GM12878 (cell line): Measurements from ENCODE around the gene WNT3A. TPM values are rescaled to one million over a fixed set of nuclear protein-coding genes. Genes with fewer than 3 reads are reported as not detected.

Experiments used
- ATAC-seq: fragments of 200-7000 bp; cut with Tn5 transposase; 3 replicates; pipeline ENCODE4 v1.9.1; 2020; ENCODE audit warnings: mild to moderate bottlenecking, moderate library complexity
- BruUV-seq: library from RNA; stranded (reverse); fragments of 400-500 nt; replicated peaks from 2 replicates; lab custom pipeline; 2021; lab: Mats Ljungman, UMichigan
- CTCF ChIA-PET: fragments of 300-600 bp; sonication (Branson Sonifier 250); formaldehyde crosslinking; extraction: SDS; loops from one replicate; lab custom pipeline; 2021; ENCODE audit warnings: inconsistent platforms; lab: Yijun Ruan, JAX
- POLR2A ChIA-PET: fragments of 350-600 bp; formaldehyde crosslinking; extraction: SDS; loops from one replicate; lab custom pipeline; 2021; ENCODE audit warnings: inconsistent platforms; lab: Charles Lee
- RAD21 ChIA-PET: fragments of 300-600 bp; sonication (Branson Sonifier 250); formaldehyde crosslinking; loops from one replicate; lab custom pipeline; 2023; ENCODE audit warnings: antibody characterized with exemption; ENCODE audit not compliant: unreplicated experiment; lab: Charles Lee
- SMC1A ChIA-PET: fragments of 300-600 bp; sonication (Branson Sonifier 250); formaldehyde crosslinking; loops from one replicate; lab custom pipeline; 2023; ENCODE audit not compliant: unreplicated experiment, uncharacterized antibody; lab: Charles Lee
- DNase-seq: peaks from one replicate; pipeline ENCODE4 v3.0.0-alpha.2; 2011; ENCODE audit warnings: low read depth, low spot score
- FAIRE-seq: peaks from 3 replicates; lab custom pipeline; 2011; peaks lifted over from hg19 to GRCh38; lab: Jason Lieb, UNC
- H2AFZ ChIP-seq: 2 replicates; pipeline ENCODE4 v1.6.0; 2011; ENCODE audit warnings: low read depth, low read length, control low read depth; ENCODE audit not compliant: control insufficient read depth
- H3K27ac ChIP-seq: 2 replicates; pipeline ENCODE4 v1.5.1; 2011; ENCODE audit warnings: control low read depth; ENCODE audit not compliant: control insufficient read depth, insufficient read depth
- H3K27me3 ChIP-seq, 2 experiments: replicated peaks in 1 of 2; 2 replicates each; pipeline versions ENCODE4 v1.6.0 to v1.6.1; 2011; ENCODE audit warnings: low read length in 1 of 2; ENCODE audit not compliant: control insufficient read depth in 2 of 2, insufficient read depth in 2 of 2
- H3K36me3 ChIP-seq, 2 experiments: 2 replicates each; pipeline ENCODE4 v1.5.1; 2011; ENCODE audit warnings: low read length in 1 of 2; ENCODE audit not compliant: control insufficient read depth in 2 of 2, insufficient read depth in 2 of 2
- H3K4me1 ChIP-seq: 2 replicates; pipeline ENCODE4 v1.6.1; 2011; ENCODE audit warnings: mild to moderate bottlenecking, low read length, moderate library complexity, mixed read lengths; ENCODE audit not compliant: control insufficient read depth, insufficient read depth
- H3K4me2 ChIP-seq: 2 replicates; pipeline ENCODE4 v1.6.0; 2011; ENCODE audit warnings: control low read depth; ENCODE audit not compliant: control insufficient read depth, insufficient read depth
- H3K4me3 ChIP-seq: fragments of 200-600 bp; sonication (generic); 2 replicates; pipeline ENCODE4 v1.5.1; 2016
- H3K79me2 ChIP-seq: 2 replicates; pipeline ENCODE4 v1.6.0; 2011; ENCODE audit warnings: low read length; ENCODE audit not compliant: control insufficient read depth, insufficient read depth
- H3K9ac ChIP-seq: 2 replicates; pipeline ENCODE4 v1.8.0; 2011; ENCODE audit warnings: low read length, control low read depth, mixed read lengths; ENCODE audit not compliant: control insufficient read depth, insufficient read depth
- H3K9me3 ChIP-seq: replicated peaks from 3 replicates; pipeline ENCODE4 v1.5.1; 2011; ENCODE audit warnings: mild to moderate bottlenecking, low read length; ENCODE audit not compliant: control insufficient read depth, insufficient read depth
- H4K20me1 ChIP-seq: 2 replicates; pipeline ENCODE4 v1.6.0; 2011; ENCODE audit not compliant: control insufficient read depth, insufficient read depth
- ASH2L ChIP-seq: fragments of 300-600, 200-600 bp; sonication (generic); IDR thresholded peaks from 2 replicates; pipeline ENCODE4 v1.6.1; 2017; ENCODE audit warnings: low read depth, mild to moderate bottlenecking, borderline replicate concordance
- BCL3 ChIP-seq: IDR thresholded peaks from 2 replicates; pipeline ENCODE4 v1.6.1; 2011; ENCODE audit warnings: borderline replicate concordance, low read depth, mild to moderate bottlenecking, moderate library complexity, low read length; ENCODE audit not compliant: insufficient read depth, poor library complexity, severe bottlenecking
- CBX3 ChIP-seq: fragments of 200-600 bp; sonication (generic); IDR thresholded peaks from 2 replicates; pipeline ENCODE4 v1.6.1; 2016; ENCODE audit warnings: low read depth, borderline replicate concordance
- IKZF1 ChIP-seq: fragments of 450-650 bp; conservative IDR thresholded peaks from 2 replicates; pipeline ENCODE4 v1.6.1; 2017; ENCODE audit warnings: antibody characterized with exemption, mild to moderate bottlenecking
- KLF5 ChIP-seq: fragments of 450-650 bp; IDR thresholded peaks from 2 replicates; pipeline ENCODE4 v1.6.1; 2014; ENCODE audit warnings: mild to moderate bottlenecking; ENCODE audit not compliant: partially characterized antibody
- MEF2A ChIP-seq: IDR thresholded peaks from 2 replicates; pipeline ENCODE4 v1.6.1; 2011; ENCODE audit warnings: low read depth, mild to moderate bottlenecking, low read length, moderate library complexity; ENCODE audit not compliant: insufficient read depth
- MTA2 ChIP-seq: fragments of 450-650 bp; IDR thresholded peaks from 2 replicates; pipeline ENCODE4 v1.6.1; 2016; ENCODE audit warnings: low read depth, mild to moderate bottlenecking, moderate library complexity
- TARDBP ChIP-seq: IDR thresholded peaks from 2 replicates; pipeline ENCODE4 v1.6.1; 2016; ENCODE audit warnings: borderline replicate concordance
- ZNF622 ChIP-seq: fragments of 450-650 bp; IDR thresholded peaks from 2 replicates; pipeline ENCODE4 v1.6.1; 2017; ENCODE audit warnings: mild to moderate bottlenecking, inconsistent platforms
- WGBS: methylation state at CpG from one replicate; pipeline ENCODE4 v1.1.6; 2016; ENCODE audit warnings: low lambda C conversion rate; ENCODE audit not compliant: insufficient replicate concordance, insufficient coverage; ENCODE audit errors: missing lambda C conversion rate; 5-methylcytosine and 5-hydroxymethylcytosine counted together
- in situ Hi-C: fragments of 300-500 bp; cut with MboI; formaldehyde crosslinking; loops from 9 replicates; pipeline ENCODE4 v1.14.3; 2018; ENCODE audit warnings: mixed read lengths
- intact Hi-C: fragments of 100-400 bp; cut with micrococcal nuclease; formaldehyde crosslinking; loops from one replicate; pipeline ENCODE4 v1.14.2; 2022; ENCODE audit not compliant: unreplicated experiment
- polyA plus RNA-seq, 11 experiments: library from polyadenylated mRNA; depleted of rRNA in 4 of 11; unstranded in 6 of 11; stranded (reverse) in 5 of 11; fragments of >200 nt; fragmentation: Nextera tagmentation in 4 of 11; fragmentation: Illumina TruSeq in 1 of 11; extraction: Ambion mirVana in 4 of 11; extraction: Trizol in 1 of 11; gene quantifications; 1 replicate in 1 of 11; 2 replicates in 10 of 11; pipeline versions ENCODE4 v1.2.1 to v1.2.3, GENCODE V29; 2011 to 2016; ENCODE audit warnings: inconsistent platforms in 2 of 11, missing spikeins in 2 of 11, low read depth in 1 of 11
- total RNA-seq, 4 experiments: library from RNA; depleted of rRNA in 3 of 4; stranded (reverse); fragments of >200 nt in 3 of 4; fragmentation: Illumina TruSeq in 1 of 4; extraction: Trizol in 1 of 4; gene quantifications; 2 replicates each; pipeline versions ENCODE4 v1.2.1 to v1.2.3, GENCODE V29; 2013 to 2021

The WNT3A gene
- total and polyA plus RNA-seq, 10 of the 15 experiments (the other 5 are each of a cell fraction or from before 2014, with no cell fraction given), result 0.16 TPM; not detected in 9

- SMC1A ChIA-PET, result interaction anchor here (1.1 kb wide), 1 partner anchor 27 kb away, joined by 3 read pairs; no protein-coding TSS in a partner anchor
- Histone ChIP-seq H3K9me3 (no peaks in the 10 kb centered on the region), H4K20me1 (no peaks in the 10 kb centered on the region), H3K36me3 (no peaks in the 10 kb centered on the region), H3K4me3 (no peak overlapping the region), H3K27me3 (peaks cover 2 to 22% of the 10 kb centered on the region in 2 experiments), H3K4me1 (peaks cover 9% of the 10 kb centered on the region), H3K4me2 (no peak overlapping the region)
- no peak for ATAC-seq
- 16% methylated on average over 59 of the region's 77 CpGs for WGBS
- RAD21 ChIA-PET, result no interaction called here
- no peak for TF ChIP-seq MTA2
- no peak for TF ChIP-seq KLF5
- TF ChIP-seq MEF2A, result no peak
- no peak for TF ChIP-seq IKZF1
- no peak for TF ChIP-seq ASH2L
- no peak for TF ChIP-seq BCL3
- TF ChIP-seq TARDBP, result no peak
- TF ChIP-seq CBX3, result no peak
- TF ChIP-seq ZNF622, result no peak
- TF ChIP-seq, all 136 proteins: peak for 0
- DNase-seq, result no peak
- intact Hi-C loops (no loop called here), in situ Hi-C loops (no loop called here)
- ChIA-PET CTCF (interaction anchor here (0.7 kb wide), 1 partner anchor 9 kb away, joined by 3 read pairs; no protein-coding TSS in a partner anchor), POLR2A (no interaction called here)
- no peak for FAIRE-seq
- Histone ChIP-seq H3K9ac (no peak overlapping the region), H2AFZ (no peak overlapping the region), H3K27ac (no peak overlapping the region), H3K79me2 (no peaks in the 10 kb centered on the region)
- no TSS peak for BruUV-seq
Observed at GRCh38 chr1:228007049-228007800, 427 bp downstream of the WNT3A start.
